Glutamatergic neuron (in vitro differentiated cells): ENCODE data around the gene FOXO3. TPM values are rescaled to one million over a fixed set of nuclear protein-coding genes. Genes with fewer than 3 reads are reported as not detected.

Experiments used
- DNase-seq: peaks from one replicate; pipeline ENCODE4 v3.0.0; 2022
- H3K27ac Mint-ChIP-seq: one replicate; pipeline ENCODE4 v1.8.0; 2020; ENCODE audit warnings: mild to moderate bottlenecking, mixed read lengths, inconsistent platforms; ENCODE audit not compliant: unreplicated experiment
- H3K27me3 Mint-ChIP-seq: one replicate; pipeline ENCODE4 v1.8.0; 2020; ENCODE audit warnings: mild to moderate bottlenecking, moderate library complexity, mixed read lengths, inconsistent platforms; ENCODE audit not compliant: unreplicated experiment
- H3K36me3 Mint-ChIP-seq: one replicate; pipeline ENCODE4 v1.8.0; 2020; ENCODE audit warnings: mild to moderate bottlenecking, mixed read lengths, inconsistent platforms; ENCODE audit not compliant: unreplicated experiment
- H3K4me1 Mint-ChIP-seq: one replicate; pipeline ENCODE4 v1.8.0; 2020; ENCODE audit warnings: mild to moderate bottlenecking, low read depth, mixed read lengths, inconsistent platforms; ENCODE audit not compliant: unreplicated experiment
- H3K4me3 Mint-ChIP-seq: one replicate; pipeline ENCODE4 v1.8.0; 2020; ENCODE audit warnings: mild to moderate bottlenecking, mixed read lengths, inconsistent platforms; ENCODE audit not compliant: unreplicated experiment
- H3K9me3 Mint-ChIP-seq: one replicate; pipeline ENCODE4 v1.8.0; 2020; ENCODE audit warnings: mild to moderate bottlenecking, moderate library complexity, mixed read lengths, inconsistent platforms; ENCODE audit not compliant: unreplicated experiment
- CTCF ChIP-seq: fragments of 200-600 bp; sonication (generic); IDR thresholded peaks from one replicate; pipeline ENCODE4 v1.5.0; 2021; ENCODE audit not compliant: partially characterized antibody, unreplicated experiment
- long read RNA-seq: library from polyadenylated mRNA; unstranded; transcript quantifications from one replicate; pipeline ENCODE4 v2.0.0, GENCODE V29; 2020; ENCODE audit not compliant: unreplicated experiment
- total RNA-seq: library from RNA; stranded (reverse); fragmentation: NEBNext Ultra II Directional; extraction: Animal tissue kit (Norgen Biotek cat#: 25700); gene quantifications from one replicate; pipeline ENCODE4 v1.2.1, GENCODE V29; 2021; ENCODE audit not compliant: unreplicated experiment

Gene FOXO3
- total RNA-seq = 30.3 TPM
- long read RNA-seq, full-length matches to known transcripts = 3 of 11 reads
- long read RNA-seq, partial matches to known transcripts = 3 of 11 reads
- long read RNA-seq, other reads (novel, unspliced or antisense) = 5 of 11 reads

- Mint-ChIP-seq H3K27me3 (peaks cover 24% of the 10 kb centered on the region), H3K4me3 (peak within 1 kb of the TSS; percentile 93), H3K36me3 (peaks cover 7% of the 10 kb centered on the region), H3K4me1 (peaks cover 23% of the 10 kb centered on the region), H3K9me3 (peaks cover 18% of the 10 kb centered on the region), H3K27ac (peak within 1 kb of the TSS; percentile 59)
- peak; percentile 88 for DNase-seq
- TF ChIP-seq CTCF = no peak
Measured at GRCh38 chr6:108560463-108561308, at the start of gene FOXO3. Gene FOXO3 (plus strand): TSS chr6:108560917. CDS start chr6:108561209, 292 bp downstream.

GRCh38 chr6:108518714-108519576 lies 41.8 kb upstream of the FOXO3 start:
- Mint-ChIP-seq H3K4me3 (no peak overlapping the region), H3K27ac (no peak overlapping the region), H3K27me3 (no peaks in the 10 kb centered on the region), H3K9me3 (no peaks in the 10 kb centered on the region), H3K36me3 (no peaks in the 10 kb centered on the region), H3K4me1 (peaks cover 2% of the 10 kb centered on the region)
- TF ChIP-seq CTCF = peak; percentile 57
- DNase-seq = peak; percentile 27

GRCh38 chr6:108521616-108522107 lies 39.1 kb upstream of the FOXO3 start:
- no peak for TF ChIP-seq CTCF
- no peak for DNase-seq
- Mint-ChIP-seq H3K4me3 (no peak overlapping the region), H3K27me3 (no peaks in the 10 kb centered on the region), H3K4me1 (peaks cover 2% of the 10 kb centered on the region), H3K9me3 (no peaks in the 10 kb centered on the region), H3K27ac (no peak overlapping the region), H3K36me3 (no peaks in the 10 kb centered on the region)

GRCh38 chr6:108523697-108524096 lies 37.0 kb upstream of the FOXO3 start:
- Mint-ChIP-seq H3K27ac (no peak overlapping the region), H3K36me3 (no peaks in the 10 kb centered on the region), H3K4me3 (no peak overlapping the region), H3K9me3 (peaks cover 2% of the 10 kb centered on the region), H3K4me1 (peaks cover 2% of the 10 kb centered on the region), H3K27me3 (no peaks in the 10 kb centered on the region)
- no peak for TF ChIP-seq CTCF
- no peak for DNase-seq
